ENCODE measurements around the gene CDH23. TPM values are rescaled to one million over a fixed set of nuclear protein-coding genes. Genes with fewer than 3 reads are reported as not detected.
A peak's percentile ranks its signal among the peaks of the same experiment; 100 is the strongest.

The CDH23 gene
- total RNA-seq, 1 donor, result 0.36 TPM

DNA sequence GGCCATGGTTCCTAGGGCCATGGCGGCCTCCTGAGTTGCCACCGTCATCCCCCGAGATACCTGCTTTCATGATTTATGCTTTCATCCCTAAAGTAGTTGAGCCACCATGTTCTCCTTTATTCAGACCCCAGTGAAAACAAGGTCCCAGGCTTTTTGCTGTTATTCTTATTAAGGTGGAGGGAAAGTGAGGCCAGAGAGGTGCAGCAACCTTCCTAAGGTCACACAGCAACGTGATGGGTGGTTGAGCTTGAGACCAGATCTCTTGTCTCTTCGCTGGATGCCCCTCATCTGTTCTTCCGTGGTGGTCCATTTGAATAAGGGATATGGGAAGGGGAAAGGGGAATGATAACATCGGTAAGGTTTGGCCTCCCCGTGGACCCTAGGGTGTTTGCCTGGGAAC lies 180.6 kb downstream of the CDH23 start:
- H3K4me1 ChIP-seq (ENCODE audit: insufficient read depth, low read length), result no peaks in the 10 kb centered on the region
- no peaks in the 10 kb centered on the region for H4K20me1 ChIP-seq (ENCODE audit: insufficient read depth, low read length)
- H3K36me3 ChIP-seq (ENCODE audit: insufficient read depth, low read length), result no peaks in the 10 kb centered on the region
- H3K4me3 ChIP-seq (ENCODE audit: insufficient read depth, low read length), result no peak overlapping the region
- H3K27ac ChIP-seq (ENCODE audit: low read depth, low read length), result no peak overlapping the region
- H3K79me2 ChIP-seq (ENCODE audit: insufficient read depth, low read length), result no peaks in the 10 kb centered on the region
- H3K4me2 ChIP-seq (ENCODE audit: insufficient read depth, low read length), result no peak overlapping the region
- H3K9me3 ChIP-seq (ENCODE audit: low read depth, low read length), result no peaks in the 10 kb centered on the region
- peak; percentile 42 for DNase-seq (ENCODE audit: insufficient read length, low spot score, missing footprints)
- no peak overlapping the region for H2AFZ ChIP-seq (ENCODE audit: low read length)
- H3K27me3 ChIP-seq (ENCODE audit: insufficient read depth, low read length), result peaks cover 7% of the 10 kb centered on the region
- TF ChIP-seq, protein P1, sequence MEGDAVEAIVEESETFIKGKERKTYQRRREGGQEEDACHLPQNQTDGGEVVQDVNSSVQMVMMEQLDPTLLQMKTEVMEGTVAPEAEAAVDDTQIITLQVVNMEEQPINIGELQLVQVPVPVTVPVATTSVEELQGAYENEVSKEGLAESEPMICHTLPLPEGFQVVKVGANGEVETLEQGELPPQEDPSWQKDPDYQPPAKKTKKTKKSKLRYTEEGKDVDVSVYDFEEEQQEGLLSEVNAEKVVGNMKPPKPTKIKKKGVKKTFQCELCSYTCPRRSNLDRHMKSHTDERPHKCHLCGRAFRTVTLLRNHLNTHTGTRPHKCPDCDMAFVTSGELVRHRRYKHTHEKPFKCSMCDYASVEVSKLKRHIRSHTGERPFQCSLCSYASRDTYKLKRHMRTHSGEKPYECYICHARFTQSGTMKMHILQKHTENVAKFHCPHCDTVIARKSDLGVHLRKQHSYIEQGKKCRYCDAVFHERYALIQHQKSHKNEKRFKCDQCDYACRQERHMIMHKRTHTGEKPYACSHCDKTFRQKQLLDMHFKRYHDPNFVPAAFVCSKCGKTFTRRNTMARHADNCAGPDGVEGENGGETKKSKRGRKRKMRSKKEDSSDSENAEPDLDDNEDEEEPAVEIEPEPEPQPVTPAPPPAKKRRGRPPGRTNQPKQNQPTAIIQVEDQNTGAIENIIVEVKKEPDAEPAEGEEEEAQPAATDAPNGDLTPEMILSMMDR (IDR thresholded peaks at IDR 0.05; ENCODE audit: extremely low read depth, low read depth, low read length), result no peak

DNA sequence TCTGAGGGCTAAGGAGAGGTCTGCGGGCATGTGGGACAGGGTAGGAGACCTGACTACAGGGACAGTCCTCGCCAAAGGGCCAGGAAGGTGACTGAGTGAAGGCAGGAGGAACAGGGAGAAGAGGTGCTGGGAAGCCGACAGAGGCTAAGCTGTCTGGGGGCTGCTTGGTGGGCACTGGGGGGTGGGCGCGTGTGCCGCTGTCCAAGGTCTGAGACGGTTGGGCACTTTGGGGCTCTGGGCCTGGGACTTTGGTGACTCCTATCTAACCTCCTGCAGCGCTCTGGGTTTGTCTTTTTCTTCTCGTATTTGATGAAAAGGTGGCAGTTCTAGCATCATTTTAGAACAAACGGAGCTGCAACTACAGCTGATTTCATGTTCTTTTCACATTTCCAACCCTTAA lies 181.3 kb downstream of the CDH23 start:
- peak; percentile 9 for DNase-seq (ENCODE audit: insufficient read length, low spot score, missing footprints)
- Histone ChIP-seq H2AFZ (ENCODE audit: low read length) (no peak overlapping the region), H3K4me2 (ENCODE audit: insufficient read depth, low read length) (no peak overlapping the region), H3K27ac (ENCODE audit: low read depth, low read length) (no peak overlapping the region), H3K4me1 (ENCODE audit: insufficient read depth, low read length) (no peaks in the 10 kb centered on the region), H3K9me3 (ENCODE audit: low read depth, low read length) (no peaks in the 10 kb centered on the region), H4K20me1 (ENCODE audit: insufficient read depth, low read length) (no peaks in the 10 kb centered on the region), H3K36me3 (ENCODE audit: insufficient read depth, low read length) (no peaks in the 10 kb centered on the region), H3K79me2 (ENCODE audit: insufficient read depth, low read length) (no peaks in the 10 kb centered on the region), H3K4me3 (ENCODE audit: insufficient read depth, low read length) (no peak overlapping the region), H3K27me3 (ENCODE audit: insufficient read depth, low read length) (peaks cover 7% of the 10 kb centered on the region)
- TF ChIP-seq, protein P1 (IDR thresholded peaks at IDR 0.05; ENCODE audit: extremely low read depth, low read depth, low read length), result no peak

DNA sequence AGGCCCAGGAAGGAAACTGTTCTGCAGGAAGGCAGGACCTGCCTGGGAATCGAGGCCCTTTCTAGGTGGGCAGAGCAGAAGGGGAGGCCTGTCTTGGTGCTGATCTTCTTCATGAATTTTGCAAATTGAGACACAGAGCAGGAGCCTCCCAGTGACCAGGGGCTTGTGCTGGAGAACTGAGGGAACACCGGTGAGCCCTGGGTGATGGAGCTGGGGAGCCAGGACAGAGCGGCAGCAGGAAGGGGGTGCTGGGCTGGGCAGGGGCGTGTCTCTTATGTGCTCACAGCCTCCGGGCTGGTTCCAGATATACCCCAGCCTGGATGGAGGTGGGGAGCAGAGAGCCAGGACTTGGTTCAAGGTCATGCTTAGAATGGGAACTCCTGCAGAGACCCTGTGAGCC lies 182.9 kb downstream of the CDH23 start:
- Histone ChIP-seq H3K4me2 (ENCODE audit: insufficient read depth, low read length) (no peak overlapping the region), H3K79me2 (ENCODE audit: insufficient read depth, low read length) (no peaks in the 10 kb centered on the region), H3K27ac (ENCODE audit: low read depth, low read length) (no peak overlapping the region), H3K9me3 (ENCODE audit: low read depth, low read length) (no peaks in the 10 kb centered on the region), H3K27me3 (ENCODE audit: insufficient read depth, low read length) (peaks cover 7% of the 10 kb centered on the region), H3K36me3 (ENCODE audit: insufficient read depth, low read length) (no peaks in the 10 kb centered on the region), H3K4me1 (ENCODE audit: insufficient read depth, low read length) (no peaks in the 10 kb centered on the region), H3K4me3 (ENCODE audit: insufficient read depth, low read length) (no peak overlapping the region), H4K20me1 (ENCODE audit: insufficient read depth, low read length) (no peaks in the 10 kb centered on the region), H2AFZ (ENCODE audit: low read length) (no peak overlapping the region)
- DNase-seq (ENCODE audit: insufficient read length, low spot score, missing footprints), result peak; percentile 32
- TF ChIP-seq, protein P1 (IDR thresholded peaks at IDR 0.05; ENCODE audit: extremely low read depth, low read depth, low read length), result no peak

DNA sequence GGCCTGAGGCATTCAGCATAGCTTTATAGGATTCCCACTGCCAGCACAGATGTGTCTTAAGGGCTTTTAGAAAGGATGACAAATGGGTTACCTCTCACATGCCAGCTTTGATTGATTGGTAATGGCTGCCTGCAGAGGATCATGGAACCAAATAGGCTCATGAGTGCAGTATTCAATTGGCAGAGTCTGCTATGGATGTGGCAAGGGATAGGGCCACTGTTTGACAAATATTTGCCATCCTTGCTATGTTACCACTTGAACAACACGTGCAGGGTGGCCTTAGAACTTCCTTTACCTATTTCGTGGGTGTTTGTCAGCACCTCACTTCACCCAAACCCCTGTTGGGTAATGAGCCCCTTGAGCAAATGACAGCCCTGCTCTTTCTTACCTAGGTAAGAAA lies 183.7 kb downstream of the CDH23 start:
- Histone ChIP-seq H3K27me3 (ENCODE audit: insufficient read depth, low read length) (peaks cover 7% of the 10 kb centered on the region), H3K4me1 (ENCODE audit: insufficient read depth, low read length) (no peaks in the 10 kb centered on the region), H3K36me3 (ENCODE audit: insufficient read depth, low read length) (no peaks in the 10 kb centered on the region), H3K4me3 (ENCODE audit: insufficient read depth, low read length) (no peak overlapping the region), H2AFZ (ENCODE audit: low read length) (no peak overlapping the region), H3K79me2 (ENCODE audit: insufficient read depth, low read length) (no peaks in the 10 kb centered on the region), H3K4me2 (ENCODE audit: insufficient read depth, low read length) (no peak overlapping the region), H3K27ac (ENCODE audit: low read depth, low read length) (no peak overlapping the region), H4K20me1 (ENCODE audit: insufficient read depth, low read length) (no peaks in the 10 kb centered on the region), H3K9me3 (ENCODE audit: low read depth, low read length) (no peaks in the 10 kb centered on the region)
- TF ChIP-seq, protein P1 (IDR thresholded peaks at IDR 0.05; ENCODE audit: extremely low read depth, low read depth, low read length), result no peak
- DNase-seq (ENCODE audit: insufficient read length, low spot score, missing footprints), result peak; percentile 66
